SH-SY5Y (cell line): Measurements from ENCODE around the gene SLC22A5.

Experiments
- GATA2 ChIP-seq: IDR thresholded peaks from 2 replicates; pipeline ENCODE4 v1.6.1; 2011; ENCODE audit warnings: mild to moderate bottlenecking, low read depth, low read length
- GATA3 ChIP-seq: IDR thresholded peaks from 2 replicates; pipeline ENCODE4 v1.6.1; 2011; ENCODE audit warnings: low read depth, mild to moderate bottlenecking, low read length, moderate library complexity

- TF ChIP-seq GATA2 (no peak), GATA3 (no peak)
Observed at GRCh38 chr5:132410451-132411303, 41.2 kb downstream of the SLC22A5 start.
